Epithelial cell of proximal tubule (primary cell): ENCODE measurements around the gene FAM47A. TPM values are rescaled to one million over a fixed set of nuclear protein-coding genes. Genes with fewer than 3 reads are reported as not detected.

Experiments
- DNase-seq: peaks from one replicate; pipeline ENCODE4 v3.0.0-alpha.2; 2011; ENCODE audit warnings: low read depth
- H3K4me3 ChIP-seq: 2 replicates; pipeline ENCODE4 v1.5.1; 2011; ENCODE audit warnings: low read depth, mild to moderate bottlenecking, low read length
- total RNA-seq: library from RNA; depleted of rRNA; stranded (reverse); fragments of >200 nt; gene quantifications from 2 replicates; pipeline ENCODE4 v1.2.3, GENCODE V29; 2015
- TF ChIP-seq, protein P1 (sequence below): conservative IDR thresholded peaks from 2 replicates; pipeline ENCODE4 v1.5.1; 2012; ENCODE audit warnings: low read depth, mild to moderate bottlenecking, low read length

Gene FAM47A
- total RNA-seq, 1 donor from 2014 or later: not detected

DNA sequence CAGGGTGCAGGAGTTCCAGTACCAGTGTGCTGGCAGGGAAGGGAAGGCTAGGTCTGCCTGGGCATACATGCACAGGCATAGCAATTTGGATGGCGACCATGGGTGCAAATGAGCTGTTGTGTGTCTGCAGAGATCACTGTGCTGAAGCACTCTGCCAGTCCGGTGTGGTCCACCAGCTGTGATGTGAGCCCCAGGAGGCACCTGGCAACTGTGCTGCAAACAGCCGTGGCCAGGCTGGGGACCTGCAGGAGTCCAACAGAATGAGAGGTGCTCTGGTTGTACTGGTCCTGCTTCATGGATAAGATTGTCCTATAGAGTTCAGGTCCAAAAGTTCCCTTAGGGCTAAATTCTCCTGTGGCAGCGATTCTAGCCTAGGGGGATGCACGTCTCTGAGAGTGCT is 6.1 kb downstream of the FAM47A start:
- H3K4me3 ChIP-seq: no peak overlapping the region

DNA sequence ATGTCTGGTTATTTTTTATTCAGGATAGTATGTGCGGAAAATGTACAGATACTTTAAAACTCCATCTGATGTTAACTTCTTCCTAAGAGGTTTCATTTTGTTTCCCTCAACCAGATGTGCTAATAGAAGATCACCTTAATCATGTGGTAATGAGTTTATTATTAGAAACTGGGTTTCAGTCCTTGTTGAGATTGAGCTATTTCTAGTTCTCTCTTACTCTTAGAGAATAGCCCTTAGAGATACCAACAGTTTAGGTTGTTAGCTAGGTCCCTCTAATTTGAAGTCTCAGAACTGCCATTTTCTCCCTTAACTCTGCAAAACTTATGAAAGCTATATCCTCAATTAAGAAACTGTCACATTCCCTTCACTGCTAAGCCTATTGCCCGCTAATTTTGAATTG is 13.0 kb downstream of the FAM47A start:
- H3K4me3 ChIP-seq: no peak overlapping the region
- no peak for DNase-seq
- TF ChIP-seq, protein P1, sequence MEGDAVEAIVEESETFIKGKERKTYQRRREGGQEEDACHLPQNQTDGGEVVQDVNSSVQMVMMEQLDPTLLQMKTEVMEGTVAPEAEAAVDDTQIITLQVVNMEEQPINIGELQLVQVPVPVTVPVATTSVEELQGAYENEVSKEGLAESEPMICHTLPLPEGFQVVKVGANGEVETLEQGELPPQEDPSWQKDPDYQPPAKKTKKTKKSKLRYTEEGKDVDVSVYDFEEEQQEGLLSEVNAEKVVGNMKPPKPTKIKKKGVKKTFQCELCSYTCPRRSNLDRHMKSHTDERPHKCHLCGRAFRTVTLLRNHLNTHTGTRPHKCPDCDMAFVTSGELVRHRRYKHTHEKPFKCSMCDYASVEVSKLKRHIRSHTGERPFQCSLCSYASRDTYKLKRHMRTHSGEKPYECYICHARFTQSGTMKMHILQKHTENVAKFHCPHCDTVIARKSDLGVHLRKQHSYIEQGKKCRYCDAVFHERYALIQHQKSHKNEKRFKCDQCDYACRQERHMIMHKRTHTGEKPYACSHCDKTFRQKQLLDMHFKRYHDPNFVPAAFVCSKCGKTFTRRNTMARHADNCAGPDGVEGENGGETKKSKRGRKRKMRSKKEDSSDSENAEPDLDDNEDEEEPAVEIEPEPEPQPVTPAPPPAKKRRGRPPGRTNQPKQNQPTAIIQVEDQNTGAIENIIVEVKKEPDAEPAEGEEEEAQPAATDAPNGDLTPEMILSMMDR: no peak

More for the DNA sequence above, 6.1 kb downstream of the FAM47A start:
- no peak for DNase-seq
- TF ChIP-seq, protein P1: no peak

DNA sequence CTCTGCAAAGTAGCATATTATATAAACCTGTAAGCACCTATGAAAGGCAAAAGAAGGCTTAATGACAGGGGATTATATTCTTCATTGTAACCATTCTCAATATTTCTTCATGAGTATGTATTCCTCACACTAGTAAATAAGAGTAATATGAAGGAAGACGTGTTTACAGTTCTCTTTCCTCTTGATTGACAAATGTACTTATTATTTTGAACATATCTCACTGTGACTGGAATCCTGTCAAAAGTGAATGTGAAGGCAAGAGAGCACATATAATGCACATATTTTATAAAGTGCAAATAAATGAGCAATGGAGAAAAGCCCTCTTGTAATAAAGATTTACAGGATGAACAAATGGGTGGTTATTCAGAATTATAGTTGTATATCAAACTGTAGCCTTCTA is 19.7 kb downstream of the FAM47A start:
- TF ChIP-seq, protein P1: no peak
- no peak for DNase-seq
- no peak overlapping the region for H3K4me3 ChIP-seq
